Endodermal cell (in vitro differentiated cells): ENCODE measurements around the gene CNTN6. TPM values are rescaled to one million over a fixed set of nuclear protein-coding genes. Genes with fewer than 3 reads are reported as not detected.

ENCODE experiments used
- DNase-seq: peaks from one replicate; pipeline ENCODE4 v3.0.0-alpha.2; 2017
- H3K27ac ChIP-seq: 2 replicates; pipeline ENCODE4 v1.5.1; 2013; ENCODE audit warnings: mild to moderate bottlenecking, low read depth, low read length, moderate library complexity
- H3K27me3 ChIP-seq: 2 replicates; pipeline ENCODE4 v1.6.1; 2013; ENCODE audit warnings: mild to moderate bottlenecking, low read length, moderate library complexity; ENCODE audit not compliant: insufficient read depth, control insufficient read depth, poor library complexity, severe bottlenecking
- H3K36me3 ChIP-seq: 2 replicates; pipeline ENCODE4 v1.7.0; 2013; ENCODE audit warnings: mild to moderate bottlenecking, low read length, moderate library complexity; ENCODE audit not compliant: control insufficient read depth, insufficient read depth
- H3K4me1 ChIP-seq: one replicate; pipeline ENCODE4 v1.7.0; 2013; ENCODE audit warnings: low read length; ENCODE audit not compliant: control insufficient read depth, insufficient read depth
- H3K4me3 ChIP-seq: 2 replicates; pipeline ENCODE4 v1.5.1; 2013; ENCODE audit warnings: mild to moderate bottlenecking, low read length, moderate library complexity
- H3K9ac ChIP-seq: 2 replicates; pipeline ENCODE4 v1.6.1; 2013; ENCODE audit warnings: mild to moderate bottlenecking, low read length, moderate library complexity; ENCODE audit not compliant: poor library complexity, severe bottlenecking; ENCODE audit errors: extremely low read depth
- H3K9me3 ChIP-seq: 2 replicates; pipeline ENCODE4 v1.6.1; 2013; ENCODE audit warnings: mild to moderate bottlenecking, low read length, moderate library complexity; ENCODE audit not compliant: control insufficient read depth
- H3K27ac Mint-ChIP-seq: 2 replicates; pipeline ENCODE4 v1.8.0; 2020; ENCODE audit warnings: mixed read lengths
- H3K27me3 Mint-ChIP-seq: 2 replicates; pipeline ENCODE4 v1.8.0; 2021; ENCODE audit warnings: mild to moderate bottlenecking, mixed read lengths; ENCODE audit not compliant: insufficient read depth
- H3K36me3 Mint-ChIP-seq: 2 replicates; pipeline ENCODE4 v1.8.0; 2020; ENCODE audit warnings: low read depth, mixed read lengths
- H3K4me1 Mint-ChIP-seq: 2 replicates; pipeline ENCODE4 v1.8.0; 2020; ENCODE audit warnings: mixed read lengths
- H3K4me3 Mint-ChIP-seq: 2 replicates; pipeline ENCODE4 v1.8.0; 2020; ENCODE audit warnings: mild to moderate bottlenecking, moderate library complexity, mixed read lengths
- H3K9me3 Mint-ChIP-seq: 2 replicates; pipeline ENCODE4 v1.8.0; 2020; ENCODE audit warnings: mild to moderate bottlenecking, mixed read lengths
- WGBS, 2 experiments: methylation state at CpG; one replicate each; pipeline versions ENCODE4 v1.1.5 to v1.1.7; 2013; ENCODE audit warnings: missing lambda C conversion rate in 2 of 2, mixed read lengths in 1 of 2; ENCODE audit not compliant: insufficient coverage in 1 of 2, insufficient read length in 1 of 2; 5-methylcytosine and 5-hydroxymethylcytosine counted together
- total RNA-seq, 2 donors: library from RNA; stranded (reverse); fragmentation: NEBNext Ultra II Directional in 1 of 2; extraction: Animal tissue kit (Norgen Biotek cat#: 25700) in 1 of 2; gene quantifications; 2 replicates in 1 of 2; 3 replicates in 1 of 2; pipeline ENCODE4 v1.2.1, GENCODE V29; 2021
- TF ChIP-seq, protein P1 (sequence below): fragments of 200-600 bp; sonication (generic); conservative IDR thresholded peaks from 2 replicates; pipeline ENCODE4 v1.5.0; 2021; ENCODE audit warnings: antibody characterized with exemption, mild to moderate bottlenecking

Gene CNTN6
- total RNA-seq, 2 donors from 2014 or later = 0.31 to 0.51 TPM

GRCh38 chr3:1374471-1374870 is 281.6 kb downstream of the CNTN6 start:
- Mint-ChIP-seq H3K9me3 (no peaks in the 10 kb centered on the region), H3K4me3 (no peak overlapping the region), H3K27ac (no peak overlapping the region), H3K27me3 (no peaks in the 10 kb centered on the region), H3K36me3 (no peaks in the 10 kb centered on the region), H3K4me1 (no peaks in the 10 kb centered on the region)
- H3K27me3 ChIP-seq = no peaks in the 10 kb centered on the region
- peaks cover 7% of the 10 kb centered on the region for H3K9me3 ChIP-seq
- TF ChIP-seq, protein P1, sequence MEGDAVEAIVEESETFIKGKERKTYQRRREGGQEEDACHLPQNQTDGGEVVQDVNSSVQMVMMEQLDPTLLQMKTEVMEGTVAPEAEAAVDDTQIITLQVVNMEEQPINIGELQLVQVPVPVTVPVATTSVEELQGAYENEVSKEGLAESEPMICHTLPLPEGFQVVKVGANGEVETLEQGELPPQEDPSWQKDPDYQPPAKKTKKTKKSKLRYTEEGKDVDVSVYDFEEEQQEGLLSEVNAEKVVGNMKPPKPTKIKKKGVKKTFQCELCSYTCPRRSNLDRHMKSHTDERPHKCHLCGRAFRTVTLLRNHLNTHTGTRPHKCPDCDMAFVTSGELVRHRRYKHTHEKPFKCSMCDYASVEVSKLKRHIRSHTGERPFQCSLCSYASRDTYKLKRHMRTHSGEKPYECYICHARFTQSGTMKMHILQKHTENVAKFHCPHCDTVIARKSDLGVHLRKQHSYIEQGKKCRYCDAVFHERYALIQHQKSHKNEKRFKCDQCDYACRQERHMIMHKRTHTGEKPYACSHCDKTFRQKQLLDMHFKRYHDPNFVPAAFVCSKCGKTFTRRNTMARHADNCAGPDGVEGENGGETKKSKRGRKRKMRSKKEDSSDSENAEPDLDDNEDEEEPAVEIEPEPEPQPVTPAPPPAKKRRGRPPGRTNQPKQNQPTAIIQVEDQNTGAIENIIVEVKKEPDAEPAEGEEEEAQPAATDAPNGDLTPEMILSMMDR = no peak
- H3K36me3 ChIP-seq = no peaks in the 10 kb centered on the region
- DNase-seq = no peak
- H3K9ac ChIP-seq = no peak overlapping the region
- H3K4me1 ChIP-seq = no peaks in the 10 kb centered on the region
- no peak overlapping the region for H3K27ac ChIP-seq
- WGBS, 2 experiments = 80 to 84% methylated on average over 1 to 2 of the region's 2 CpGs
- no peak overlapping the region for H3K4me3 ChIP-seq

- no peaks in the 10 kb centered on the region for H3K4me1 Mint-ChIP-seq
- Histone ChIP-seq H3K36me3 (no peaks in the 10 kb centered on the region), H3K4me3 (no peak overlapping the region), H3K9ac (no peak overlapping the region), H3K4me1 (no peaks in the 10 kb centered on the region), H3K27ac (no peak overlapping the region), H3K27me3 (no peaks in the 10 kb centered on the region), H3K9me3 (peaks cover 7% of the 10 kb centered on the region)
- TF ChIP-seq, protein P1 = no peak
- H3K4me3 Mint-ChIP-seq = no peak overlapping the region
- 82% methylated on average over 1 of the region's 1 CpG; no CpG with 5 or more reads in 1 of the 2 experiments for WGBS, 2 experiments
- DNase-seq = no peak
- no peaks in the 10 kb centered on the region for H3K27me3 Mint-ChIP-seq
- no peaks in the 10 kb centered on the region for H3K9me3 Mint-ChIP-seq
- H3K27ac Mint-ChIP-seq = no peak overlapping the region
- no peaks in the 10 kb centered on the region for H3K36me3 Mint-ChIP-seq
Observed at GRCh38 chr3:1375145-1375544, 282.3 kb downstream of the CNTN6 start.

DNA sequence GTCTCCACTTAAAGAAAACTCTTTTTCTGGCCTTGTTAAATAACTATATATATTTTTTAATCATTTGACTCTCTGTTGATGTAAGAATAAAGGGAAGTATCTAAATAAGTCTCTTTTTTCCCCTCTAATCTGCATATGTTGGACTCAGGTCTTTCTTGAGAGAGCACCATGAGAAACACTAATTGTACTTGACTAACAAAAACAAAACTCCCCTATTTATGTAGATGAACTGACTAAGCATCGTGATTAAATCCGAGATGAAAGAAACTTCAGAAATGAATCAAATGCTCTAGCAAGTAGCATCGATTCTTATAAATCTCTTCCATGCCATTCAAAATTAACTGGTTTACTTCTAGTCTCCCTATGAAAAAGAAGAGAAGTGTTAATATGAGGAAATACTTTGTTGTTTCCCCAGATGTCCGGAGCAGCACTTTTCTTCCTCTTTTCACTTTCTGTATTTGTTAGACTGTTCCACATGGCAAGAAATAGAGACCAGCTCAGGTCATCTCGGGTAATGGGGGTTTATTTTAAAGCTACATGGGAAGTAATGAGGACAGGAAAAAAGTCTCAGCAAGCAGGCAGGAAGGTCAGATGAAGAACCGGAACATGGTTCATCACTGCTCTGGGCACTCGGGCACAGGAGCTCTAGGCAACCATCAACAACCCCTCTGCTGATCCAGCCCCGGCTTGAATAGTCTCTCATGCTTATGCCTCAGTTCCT is 288.3 kb downstream of the CNTN6 start:
- WGBS, 2 experiments = 87 to 89% methylated on average over 6 to 8 of the region's 8 CpGs
- Histone ChIP-seq H3K27me3 (no peaks in the 10 kb centered on the region), H3K4me1 (no peaks in the 10 kb centered on the region), H3K36me3 (no peaks in the 10 kb centered on the region), H3K4me3 (no peak overlapping the region), H3K27ac (no peak overlapping the region), H3K9me3 (peaks cover 25% of the 10 kb centered on the region), H3K9ac (no peak overlapping the region)
- TF ChIP-seq, protein P1 = no peak
- H3K4me3 Mint-ChIP-seq = no peak overlapping the region
- no peaks in the 10 kb centered on the region for H3K27me3 Mint-ChIP-seq
- H3K4me1 Mint-ChIP-seq = no peaks in the 10 kb centered on the region
- no peaks in the 10 kb centered on the region for H3K36me3 Mint-ChIP-seq
- H3K27ac Mint-ChIP-seq = no peak overlapping the region
- no peak for DNase-seq
- H3K9me3 Mint-ChIP-seq = no peaks in the 10 kb centered on the region
